HG03280 (cell line): ENCODE data around the gene TRIM40.

ENCODE experiments used
- ATAC-seq: cut with Tn5 transposase; IDR thresholded peaks from one replicate; pipeline ENCODE4 v1.9.1; 2021; ENCODE audit warnings: mild to moderate bottlenecking, moderate library complexity; ENCODE audit not compliant: unreplicated experiment

Gene TRIM40, protein sequence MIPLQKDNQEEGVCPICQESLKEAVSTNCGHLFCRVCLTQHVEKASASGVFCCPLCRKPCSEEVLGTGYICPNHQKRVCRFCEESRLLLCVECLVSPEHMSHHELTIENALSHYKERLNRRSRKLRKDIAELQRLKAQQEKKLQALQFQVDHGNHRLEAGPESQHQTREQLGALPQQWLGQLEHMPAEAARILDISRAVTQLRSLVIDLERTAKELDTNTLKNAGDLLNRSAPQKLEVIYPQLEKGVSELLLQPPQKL

DNA sequence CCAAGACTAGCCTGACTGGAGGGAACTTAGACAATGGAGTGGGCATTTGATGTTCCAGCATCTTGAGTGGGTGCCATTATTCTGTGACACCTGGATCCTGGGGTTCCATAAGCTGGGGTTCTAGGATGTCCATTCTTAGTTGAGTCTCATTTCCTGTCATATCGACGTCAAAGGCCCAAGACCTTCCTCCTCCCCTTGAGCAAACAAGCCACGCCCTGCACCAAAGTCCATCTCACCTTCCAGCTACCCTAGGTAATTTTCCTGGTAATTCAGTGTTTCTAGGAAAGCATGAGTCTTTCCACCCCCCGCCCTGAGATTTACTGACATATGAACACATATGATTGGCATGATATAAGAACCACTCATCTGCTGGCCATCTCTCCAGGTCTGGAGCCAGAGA lies at the start of gene TRIM40:
TSS of gene TRIM40 (plus strand) at position 384 of the 400 bp plus-strand sequence. CDS start 897 bp downstream, outside the sequence.
- ATAC-seq, result no peak

DNA sequence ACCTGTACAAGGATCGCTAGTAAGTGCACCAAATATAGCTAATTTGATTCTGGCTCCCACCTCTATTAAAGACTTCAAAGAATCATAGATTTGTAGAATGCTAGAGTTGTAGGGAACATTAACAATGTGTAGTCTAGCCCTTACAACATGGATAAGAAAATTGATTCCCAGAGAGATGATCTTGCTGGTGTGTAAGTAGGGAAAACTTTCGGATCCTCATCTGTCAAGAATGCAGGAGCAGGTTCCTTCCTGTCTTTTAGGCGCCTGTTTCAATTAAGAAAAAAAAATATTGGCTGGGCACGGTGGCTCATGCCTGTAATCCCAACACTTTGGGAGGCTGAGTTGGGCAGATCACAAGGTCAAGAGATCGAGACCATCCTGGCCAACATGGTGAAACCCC lies 48.1 kb upstream of the TRIM40 start:
- no peak for ATAC-seq

DNA sequence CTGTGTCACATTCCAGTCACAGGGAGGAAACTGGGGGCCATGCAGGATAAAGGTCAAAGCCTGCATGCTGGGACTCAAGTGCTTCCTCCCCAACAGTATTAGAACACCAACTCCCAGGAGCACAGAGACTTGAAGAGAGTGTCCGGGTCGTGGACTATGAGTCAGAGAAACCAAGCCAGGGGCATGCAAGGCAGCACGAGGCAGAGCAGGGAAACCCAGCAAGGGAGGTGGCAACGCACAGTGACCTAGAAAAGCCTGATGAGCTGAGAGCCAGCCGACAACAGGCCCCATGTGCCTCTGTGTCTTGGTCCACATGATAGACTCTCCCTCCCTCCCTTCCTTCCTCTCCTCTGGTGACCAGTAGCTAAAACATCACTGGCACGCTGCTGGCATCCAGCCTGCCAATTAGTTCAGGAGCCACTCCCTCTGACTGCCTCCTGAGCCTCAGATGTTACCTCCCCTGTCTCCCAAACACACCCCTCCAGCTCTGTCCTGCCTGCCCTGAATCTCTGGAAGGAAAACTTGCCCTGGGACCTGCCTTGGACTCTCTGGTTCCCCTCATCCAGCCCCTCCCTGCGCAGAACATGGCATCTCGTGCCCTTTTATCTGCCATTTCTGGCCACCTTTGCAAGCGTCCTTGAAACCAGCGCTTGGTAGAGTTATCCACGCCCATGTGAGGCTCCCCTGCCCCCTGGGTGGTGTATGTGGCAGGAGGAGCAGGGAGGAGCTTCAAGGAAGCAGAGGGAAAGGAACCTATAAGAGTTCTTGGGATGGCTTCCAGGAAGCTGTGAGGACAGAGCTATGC lies 44.2 kb upstream of the TRIM40 start:
- ATAC-seq, result no peak

DNA sequence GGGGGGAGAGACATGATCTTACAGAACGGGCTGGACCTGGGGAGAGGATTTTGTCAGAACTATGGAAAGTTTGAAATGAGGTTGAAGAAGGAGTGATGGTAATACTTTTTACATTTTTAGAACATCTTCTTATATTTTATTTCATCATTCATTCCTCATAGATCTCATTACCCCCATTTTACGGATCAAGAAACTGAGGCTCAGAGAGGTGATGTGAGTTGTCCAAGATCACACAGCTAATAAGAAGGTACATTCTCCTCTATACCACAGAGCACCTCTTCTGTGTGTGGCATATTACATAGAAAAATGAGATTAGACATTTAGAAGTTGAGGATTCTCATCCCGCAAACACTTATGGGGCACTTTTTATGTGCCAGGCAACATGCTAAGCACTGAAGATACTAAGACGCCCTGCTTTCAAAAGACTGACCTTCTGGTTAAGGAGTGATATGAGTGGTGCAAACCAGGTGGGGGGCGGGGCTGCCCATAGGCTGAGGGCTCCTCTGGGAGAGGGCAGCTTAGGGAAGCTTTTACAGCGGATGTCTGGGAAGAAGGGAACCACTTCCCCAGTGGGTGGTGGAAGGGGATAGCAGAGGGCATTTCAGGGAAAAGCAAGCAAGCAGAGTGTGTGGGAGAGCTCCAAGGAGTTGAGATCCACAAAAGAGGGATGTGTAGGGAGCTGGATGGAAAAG lies 42.9 kb upstream of the TRIM40 start:
- no peak for ATAC-seq

DNA sequence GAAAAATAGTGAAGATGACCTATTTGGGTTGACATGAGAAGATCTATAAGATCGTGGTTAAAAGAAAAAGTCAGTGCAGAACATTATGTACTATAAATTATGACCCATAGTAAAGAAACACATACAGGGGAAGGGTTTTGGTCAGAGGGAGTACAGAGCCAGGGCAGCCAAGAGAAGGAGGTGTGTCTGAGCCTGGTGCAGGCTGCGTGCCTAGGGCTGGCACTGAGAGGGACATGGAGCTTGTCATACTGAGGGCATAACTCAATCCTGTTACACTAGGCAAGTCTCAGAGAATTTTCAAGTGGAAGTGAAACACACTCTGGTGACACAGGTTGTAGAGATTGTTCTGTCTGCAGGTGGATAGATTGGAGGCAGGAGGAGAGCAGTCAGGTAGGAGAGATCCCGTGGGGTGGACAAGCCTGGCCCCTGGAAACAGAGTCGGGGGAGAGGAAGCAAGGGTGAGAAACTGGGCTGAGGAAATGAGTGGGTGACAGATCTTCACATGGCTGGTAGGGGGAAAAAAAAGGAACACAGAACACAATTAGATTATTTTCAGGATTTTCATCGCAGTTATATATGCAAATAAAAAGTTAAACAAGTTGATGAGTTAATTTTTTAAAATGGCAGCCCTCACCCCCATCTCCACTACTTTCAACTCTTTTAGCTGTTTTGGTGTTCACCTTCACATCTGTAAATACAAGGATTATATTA lies 41.8 kb upstream of the TRIM40 start:
- no peak for ATAC-seq

DNA sequence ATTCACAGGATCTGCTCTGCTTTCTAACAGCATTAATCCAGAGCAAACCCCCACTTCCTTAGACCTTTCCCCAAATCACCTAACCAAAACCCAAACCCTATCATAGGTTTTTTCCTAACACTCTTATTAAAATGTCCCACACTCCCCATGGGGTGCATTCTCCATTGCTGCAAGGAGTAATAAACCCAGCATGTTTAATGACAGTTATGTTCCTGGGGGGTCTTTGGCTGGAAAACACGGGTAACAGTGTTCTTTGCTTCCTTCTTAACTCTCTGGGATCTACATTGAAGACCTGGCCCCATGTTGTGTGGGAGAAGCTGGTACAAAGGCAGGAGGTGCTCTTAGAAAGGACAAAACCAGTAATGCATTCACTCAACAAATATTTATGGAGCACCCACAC lies 39.1 kb upstream of the TRIM40 start:
- no peak for ATAC-seq

DNA sequence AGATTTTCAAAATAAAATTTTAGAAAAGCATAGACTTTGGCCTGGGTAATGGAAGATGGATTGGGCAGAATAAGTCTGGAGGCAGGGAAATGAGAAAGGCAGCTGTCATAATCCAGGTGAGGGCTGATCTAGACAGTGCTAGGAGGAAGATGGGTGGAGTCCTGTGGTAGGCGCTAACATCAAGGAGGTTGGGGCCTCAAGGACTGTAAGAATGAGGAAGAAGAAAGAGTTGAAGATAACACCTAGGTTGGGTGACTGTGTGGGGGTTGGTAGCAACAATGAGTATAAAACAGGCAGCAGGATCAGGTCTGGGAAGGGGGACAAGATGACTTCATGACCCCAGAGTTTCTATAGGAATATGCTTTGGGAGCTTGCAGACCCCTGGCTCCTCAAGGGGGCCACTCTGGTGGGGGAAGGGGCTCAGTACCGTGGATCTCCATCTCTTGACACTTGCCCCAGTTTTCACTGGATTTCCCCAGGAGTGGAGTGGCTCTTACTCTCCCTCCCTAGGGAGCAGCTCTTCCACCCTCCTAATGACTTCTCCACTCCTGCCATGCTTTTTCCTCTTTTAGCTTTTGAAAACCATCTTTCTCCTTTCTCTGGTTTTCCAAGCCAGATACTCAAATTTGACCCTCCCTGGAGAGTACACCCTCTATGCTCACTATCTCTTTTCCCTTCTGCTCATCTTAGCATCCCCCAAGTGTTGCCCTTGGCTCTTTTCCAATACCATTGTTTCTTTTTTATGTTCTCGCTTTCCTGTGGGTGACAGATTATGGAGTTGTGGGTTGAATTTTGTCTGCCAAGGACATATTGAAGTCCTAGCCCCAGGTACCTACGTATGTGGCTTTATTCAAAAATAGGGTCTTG lies 37.8 kb upstream of the TRIM40 start:
- no peak for ATAC-seq

DNA sequence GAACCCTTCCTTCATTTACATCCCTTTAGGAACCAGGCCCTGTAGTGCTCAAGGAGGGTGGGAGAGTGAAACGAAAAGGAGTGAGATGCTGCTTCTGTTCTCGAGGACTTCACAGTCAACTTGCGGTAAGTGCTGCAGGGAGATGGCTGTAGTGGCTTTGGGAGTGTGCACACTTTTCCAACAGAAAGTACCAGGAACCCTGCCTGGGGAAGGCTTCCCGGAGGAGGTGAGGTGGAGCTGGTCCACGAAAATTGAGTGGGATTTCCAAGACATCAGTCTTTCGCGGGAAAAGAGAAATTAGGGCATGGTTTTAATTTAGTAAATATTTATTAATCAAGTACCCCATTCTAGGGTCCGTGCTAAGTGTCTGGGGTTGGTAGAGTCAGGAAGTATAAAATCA lies 35.8 kb upstream of the TRIM40 start:
- no peak for ATAC-seq

DNA sequence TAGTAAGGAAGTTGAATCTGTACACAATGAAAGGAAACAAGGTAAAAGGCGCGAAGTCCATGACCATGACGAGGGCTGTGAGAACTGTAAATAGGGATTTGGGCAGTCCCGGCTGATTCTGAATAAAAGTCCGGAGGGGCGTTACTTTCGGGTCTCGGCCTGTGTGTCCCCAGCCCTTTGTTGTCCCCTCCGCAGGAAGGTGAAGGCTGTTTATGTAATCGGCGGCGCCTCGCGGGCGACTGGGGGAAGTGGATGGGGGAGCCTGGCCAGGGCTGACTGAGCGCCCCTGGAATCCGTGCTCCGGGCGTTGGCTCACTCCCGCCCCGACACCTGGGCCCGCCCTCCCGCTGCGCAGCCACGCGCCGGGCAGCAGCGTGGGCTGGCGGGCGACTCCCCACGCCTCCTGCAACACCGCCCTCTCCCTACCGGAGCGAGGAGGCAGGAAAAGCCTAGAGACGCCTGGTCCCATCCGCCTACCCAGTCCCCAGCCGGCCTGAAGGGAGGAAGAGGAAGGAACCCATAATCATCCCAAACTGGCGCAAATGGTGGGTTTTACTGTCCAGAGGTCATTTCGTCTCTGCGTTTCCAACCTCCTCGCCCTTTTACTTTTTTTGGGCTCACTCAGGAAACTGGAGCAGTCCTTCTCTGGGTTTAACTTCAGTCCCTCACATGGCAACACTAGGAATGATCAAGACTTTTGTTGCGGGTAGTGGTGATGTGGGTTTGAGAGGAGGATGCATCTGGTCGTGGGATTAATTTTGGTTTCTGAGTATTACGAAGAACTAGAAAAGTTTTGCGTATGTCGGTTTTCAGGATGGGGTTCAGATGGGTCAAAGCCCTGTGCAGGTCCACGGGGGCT lies 35.1 kb upstream of the TRIM40 start:
- no peak for ATAC-seq

DNA sequence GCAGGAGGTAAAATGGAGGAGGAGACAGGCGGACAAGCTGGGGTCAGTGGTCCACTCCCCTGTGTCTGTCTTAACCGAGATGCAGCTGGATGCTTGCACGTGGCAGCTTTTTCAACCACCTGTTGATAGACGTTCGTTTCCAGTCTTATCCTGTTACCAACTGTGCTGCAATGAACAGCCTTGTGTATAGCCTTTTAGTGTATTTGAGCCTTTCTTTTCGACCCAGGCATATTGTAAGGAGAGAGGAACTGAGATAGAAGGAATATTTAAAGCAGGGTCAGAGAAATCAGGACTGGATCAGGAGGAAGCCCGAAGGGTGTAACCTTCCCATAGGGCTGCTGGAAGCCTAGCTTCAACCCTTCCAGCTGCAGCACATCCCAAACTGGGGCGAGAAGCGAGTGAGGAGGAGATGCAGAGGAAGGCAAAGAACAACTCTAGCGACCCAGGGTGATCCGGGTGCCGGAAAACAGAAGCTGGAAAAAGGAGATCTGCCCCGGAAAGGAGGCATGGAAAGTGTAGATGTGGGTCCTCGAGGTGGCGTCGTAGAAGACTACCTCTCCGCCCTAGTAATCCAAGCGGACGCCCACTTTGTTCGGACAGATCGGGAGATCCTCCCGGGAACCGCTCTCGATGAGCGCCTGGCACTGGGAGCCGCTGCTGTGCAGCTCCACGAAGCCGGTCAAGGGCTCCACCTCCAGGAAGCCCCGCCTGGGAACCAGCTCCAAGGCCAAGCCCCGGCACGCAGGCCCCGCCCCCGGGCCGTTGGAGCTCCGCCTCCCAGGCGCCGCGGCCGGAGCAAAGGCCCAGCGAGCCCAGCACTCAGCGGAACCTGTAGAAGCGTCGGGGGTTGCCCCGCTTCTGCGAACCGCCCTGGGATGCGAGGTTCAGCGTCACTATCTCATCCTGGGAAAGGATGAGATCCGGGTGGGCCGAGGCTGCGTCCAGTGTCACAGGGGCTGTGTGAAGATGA lies 34.2 kb upstream of the TRIM40 start:
- peak; percentile 68 for ATAC-seq

DNA sequence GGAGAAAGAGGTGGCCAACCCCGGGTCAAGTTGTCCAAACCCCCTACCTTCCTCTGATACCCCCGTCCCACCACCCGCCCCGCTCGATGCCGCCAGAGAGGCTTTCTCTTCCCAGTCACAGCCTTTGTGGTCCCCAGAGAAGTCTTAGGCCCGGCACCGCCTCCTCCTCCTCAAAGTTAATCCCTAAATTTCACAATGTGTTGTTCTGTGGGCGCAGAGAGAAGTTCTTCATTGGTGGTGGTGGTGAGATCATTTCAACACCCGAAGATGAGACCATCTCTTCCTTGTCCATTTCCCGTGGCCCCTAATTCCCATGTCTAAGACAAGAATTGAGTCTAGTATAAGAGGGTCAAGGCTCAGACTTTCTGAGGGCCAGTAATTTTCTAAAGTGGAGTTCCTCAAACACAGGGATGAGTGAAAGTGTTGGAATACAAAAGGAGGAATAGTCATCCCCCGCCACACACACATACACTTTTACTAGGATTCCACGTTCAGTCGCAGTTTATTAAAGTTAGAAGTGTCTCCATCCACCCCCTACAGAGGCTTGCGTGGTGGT lies 33.4 kb upstream of the TRIM40 start:
- no peak for ATAC-seq

DNA sequence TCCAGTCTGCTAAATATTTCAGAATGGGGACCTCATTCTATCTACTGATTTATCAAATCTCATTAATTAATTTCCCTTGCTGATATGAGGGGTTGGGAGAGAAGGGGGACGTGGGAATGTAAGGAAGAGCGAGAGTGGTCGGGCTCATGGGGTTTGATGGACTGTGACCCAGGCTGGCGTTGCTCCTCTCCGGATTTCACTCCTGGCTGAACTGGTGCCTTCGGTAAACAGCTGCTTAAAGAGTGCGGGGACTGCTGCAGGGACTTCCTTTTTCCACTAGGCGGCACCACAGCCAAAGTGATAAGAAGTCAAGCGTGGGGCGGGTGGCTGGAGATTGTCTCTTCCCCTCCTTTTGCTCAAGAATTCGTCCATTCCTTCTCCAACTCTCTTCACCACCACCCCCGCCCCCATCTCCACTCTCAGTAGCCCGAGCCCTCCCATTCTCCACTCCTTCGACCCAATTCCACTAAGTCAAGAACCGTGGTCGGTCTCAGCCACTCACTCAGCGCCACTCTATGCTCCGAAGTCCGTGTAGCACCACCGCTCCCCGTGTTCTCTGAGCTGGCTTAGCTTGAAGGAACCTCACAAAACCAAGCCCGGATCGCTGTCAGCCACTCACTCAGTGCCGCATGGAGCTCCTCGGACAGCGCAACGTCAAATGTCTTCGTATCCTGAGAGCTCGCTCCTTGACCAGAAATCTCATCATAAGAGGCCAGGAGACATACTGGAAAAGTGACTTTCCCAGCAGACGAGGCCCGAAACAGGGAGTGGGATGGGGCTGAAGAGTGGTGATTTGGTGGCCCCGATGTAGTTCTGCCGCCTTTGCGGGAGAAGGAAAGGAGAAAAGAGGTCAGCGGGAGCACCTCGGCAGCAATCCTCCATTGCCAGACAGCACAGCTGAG lies 32.7 kb upstream of the TRIM40 start:
- ATAC-seq, result peak; percentile 67

DNA sequence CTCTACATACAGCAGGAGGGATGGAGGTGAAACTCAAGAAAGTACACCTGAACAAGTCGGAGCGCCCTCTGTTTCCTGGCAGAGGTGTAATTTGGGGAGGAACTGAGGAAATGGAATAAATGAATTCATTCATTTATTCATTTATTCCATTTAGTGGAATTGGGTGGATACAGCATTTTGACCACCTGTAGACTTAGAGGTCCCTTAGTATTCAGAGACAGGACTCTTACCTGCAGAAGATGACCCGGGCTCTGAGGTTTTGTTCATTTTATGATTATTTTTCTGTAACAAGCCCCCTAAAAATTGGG lies 32.1 kb upstream of the TRIM40 start:
- ATAC-seq, result no peak

DNA sequence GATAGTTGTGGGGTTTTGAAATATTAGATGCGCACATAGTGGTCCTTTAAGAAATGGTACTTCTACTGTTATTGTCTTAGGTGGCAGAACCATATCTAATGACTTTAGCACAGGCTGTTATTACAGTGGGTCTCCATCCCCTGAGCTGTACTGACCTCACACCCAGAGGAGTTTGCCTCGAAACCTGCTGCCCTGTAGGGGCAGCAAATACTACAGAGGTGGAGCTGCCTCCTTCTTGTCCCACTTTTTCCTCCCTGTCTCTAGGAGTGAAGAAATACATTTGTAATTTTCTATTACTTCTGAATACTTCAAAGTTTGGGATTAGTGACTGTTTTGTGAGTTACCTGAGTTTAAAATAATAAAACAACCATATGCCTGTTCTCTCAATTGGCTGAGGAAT lies 31.3 kb upstream of the TRIM40 start:
- no peak for ATAC-seq

DNA sequence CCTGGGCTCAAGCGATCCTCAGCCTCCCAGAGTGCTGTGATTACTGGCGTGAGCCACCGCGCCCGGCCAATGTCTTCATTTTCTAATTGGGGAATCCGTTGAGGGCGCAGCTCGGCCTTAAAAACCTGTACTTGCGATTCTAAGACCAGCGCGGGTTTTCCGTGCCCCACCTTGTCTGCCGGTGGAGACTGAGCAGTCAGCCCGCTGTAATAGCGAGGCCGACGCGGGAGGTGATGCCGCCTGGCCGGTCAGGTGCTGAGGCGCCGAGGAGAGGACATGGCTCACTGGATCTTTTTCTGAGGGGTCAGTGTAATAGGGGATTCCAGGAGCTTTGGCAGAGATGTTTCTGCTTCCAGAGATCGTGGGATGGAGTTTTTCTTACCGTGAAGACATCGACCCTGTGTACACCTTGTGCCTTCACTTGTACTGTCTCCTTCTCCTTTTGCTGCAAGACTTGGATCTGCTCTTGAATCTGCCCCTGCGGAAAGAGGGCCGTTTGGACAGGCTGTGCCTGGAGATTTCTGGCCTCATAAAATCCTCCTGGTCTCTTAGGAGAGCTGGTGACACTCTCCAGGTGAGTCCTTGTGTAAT lies 24.6 kb upstream of the TRIM40 start:
- ATAC-seq, result no peak

DNA sequence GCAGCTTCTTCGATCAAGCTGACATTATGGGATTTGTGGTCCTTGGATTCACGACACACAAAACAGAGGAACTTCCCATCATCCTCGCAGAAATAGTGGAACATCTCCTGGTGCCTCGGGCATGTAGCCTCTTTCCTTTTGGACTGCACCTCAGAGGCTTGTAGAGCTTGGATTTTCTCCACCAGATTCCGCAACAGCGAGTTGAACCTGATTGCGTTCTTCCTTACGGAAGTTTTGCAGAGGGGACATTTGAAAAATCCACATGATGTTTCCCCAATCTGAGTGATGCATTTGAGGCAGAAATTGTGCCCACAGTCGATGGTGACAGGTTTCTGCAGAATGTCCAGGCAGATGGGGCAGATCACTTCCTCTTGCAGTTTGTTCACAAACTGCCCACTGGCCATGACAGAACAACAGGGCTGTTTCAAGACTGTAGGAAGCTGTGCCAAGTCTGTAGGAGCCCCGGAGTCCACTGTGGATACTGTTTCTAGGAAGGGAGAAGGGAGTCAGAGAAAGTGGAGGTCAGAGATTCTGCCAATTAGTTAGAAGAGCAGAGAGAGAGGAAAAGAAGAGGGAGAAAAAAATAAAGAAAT lies 23.4 kb upstream of the TRIM40 start:
- no peak for ATAC-seq
